GM12878 (cell line): ENCODE data around the gene DISP2. TPM values are rescaled to one million over a fixed set of nuclear protein-coding genes. Genes with fewer than 3 reads are reported as not detected.

Experiments used
- BRCA1 ChIP-seq: IDR thresholded peaks from 2 replicates; pipeline ENCODE4 v1.6.1; 2011; ENCODE audit warnings: low read depth, low read length, improper control_type of control experiment
- CBFB ChIP-seq: IDR thresholded peaks from 2 replicates; pipeline ENCODE4 v1.6.1; 2016; ENCODE audit warnings: antibody characterized with exemption, low read depth
- CREB1 ChIP-seq: IDR thresholded peaks from 2 replicates; pipeline ENCODE4 v1.6.1; 2012; ENCODE audit warnings: low read depth, mild to moderate bottlenecking, inconsistent platforms
- GABPA ChIP-seq: IDR thresholded peaks from 2 replicates; pipeline ENCODE4 v1.6.1; 2014; ENCODE audit warnings: antibody characterized with exemption, low read depth, mild to moderate bottlenecking, inconsistent platforms
- HDAC2 ChIP-seq: fragments of 200-600 bp; sonication (generic); IDR thresholded peaks from 2 replicates; pipeline ENCODE4 v1.6.1; 2017
- HDAC6 ChIP-seq: fragments of 200-600 bp; sonication (generic); IDR thresholded peaks from one replicate; pipeline ENCODE4 v1.8.0; 2017; ENCODE audit warnings: antibody characterized with exemption; ENCODE audit not compliant: unreplicated experiment
- JUND ChIP-seq: IDR thresholded peaks from 2 replicates; pipeline ENCODE4 v1.6.1; 2012; ENCODE audit warnings: low read depth, mild to moderate bottlenecking, low read length, improper control_type of control experiment, moderate library complexity
- MEF2A ChIP-seq: IDR thresholded peaks from 2 replicates; pipeline ENCODE4 v1.6.1; 2011; ENCODE audit warnings: low read depth, mild to moderate bottlenecking, low read length, moderate library complexity; ENCODE audit not compliant: insufficient read depth
- NBN ChIP-seq: fragments of 450-650 bp; IDR thresholded peaks from 2 replicates; pipeline ENCODE4 v1.6.1; 2016
- POLR2A ChIP-seq: IDR thresholded peaks from 2 replicates; pipeline ENCODE4 v1.6.1; 2011; ENCODE audit warnings: low read depth, mild to moderate bottlenecking, low read length
- POLR2AphosphoS5 ChIP-seq: IDR thresholded peaks from 2 replicates; pipeline ENCODE4 v1.6.1; 2011; ENCODE audit warnings: mild to moderate bottlenecking, low read length, inconsistent platforms
- RBBP5 ChIP-seq: fragments of 200-600 bp; sonication (generic); conservative IDR thresholded peaks from 2 replicates; pipeline ENCODE4 v1.6.1; 2016
- RELA ChIP-seq: fragments of 450-650 bp; IDR thresholded peaks from 2 replicates; pipeline ENCODE4 v1.8.0; 2014; ENCODE audit warnings: borderline replicate concordance; ENCODE audit not compliant: partially characterized antibody
- SIN3A ChIP-seq: IDR thresholded peaks from 2 replicates; pipeline ENCODE4 v1.6.1; 2012; ENCODE audit warnings: low read depth, low read length, improper control_type of control experiment
- STAT3 ChIP-seq: IDR thresholded peaks from 2 replicates; pipeline ENCODE4 v1.6.1; 2011; ENCODE audit warnings: low read depth, low read length, improper control_type of control experiment
- ZNF24 ChIP-seq: fragments of 450-650 bp; IDR thresholded peaks from 2 replicates; pipeline ENCODE4 v1.6.1; 2017; ENCODE audit warnings: antibody characterized with exemption, mild to moderate bottlenecking
- ZSCAN29 ChIP-seq: fragments of 450-650 bp; IDR thresholded peaks from 2 replicates; pipeline ENCODE4 v1.6.1; 2017; ENCODE audit warnings: mild to moderate bottlenecking, moderate library complexity
- polyA plus RNA-seq, 11 experiments: library from polyadenylated mRNA; depleted of rRNA in 4 of 11; unstranded in 6 of 11; stranded (reverse) in 5 of 11; fragments of >200 nt; fragmentation: Nextera tagmentation in 4 of 11; fragmentation: Illumina TruSeq in 1 of 11; extraction: Ambion mirVana in 4 of 11; extraction: Trizol in 1 of 11; gene quantifications; 1 replicate in 1 of 11; 2 replicates in 10 of 11; pipeline versions ENCODE4 v1.2.1 to v1.2.3, GENCODE V29; 2011 to 2016; ENCODE audit warnings: inconsistent platforms in 2 of 11, missing spikeins in 2 of 11, low read depth in 1 of 11
- total RNA-seq, 4 experiments: library from RNA; depleted of rRNA in 3 of 4; stranded (reverse); fragments of >200 nt in 3 of 4; fragmentation: Illumina TruSeq in 1 of 4; extraction: Trizol in 1 of 4; gene quantifications; 2 replicates each; pipeline versions ENCODE4 v1.2.1 to v1.2.3, GENCODE V29; 2013 to 2021
- TF ChIP-seq, protein P1 (sequence below): IDR thresholded peaks from 2 replicates; pipeline ENCODE4 v1.6.1; 2011; ENCODE audit warnings: mild to moderate bottlenecking, low read depth, low read length, moderate library complexity; ENCODE audit not compliant: insufficient replicate concordance
- TF ChIP-seq, protein P2 (sequence below): fragments of 450-650 bp; IDR thresholded peaks from 2 replicates; pipeline ENCODE4 v1.6.1; 2017; ENCODE audit warnings: borderline replicate concordance
- TF ChIP-seq, protein P3 (sequence below): IDR thresholded peaks from 2 replicates; pipeline ENCODE4 v1.6.1; 2012; ENCODE audit warnings: low read depth, low read length, improper control_type of control experiment
- TF ChIP-seq, protein P4 (sequence below): fragments of 450-650 bp; IDR thresholded peaks from 2 replicates; pipeline ENCODE4 v1.6.1; 2018; ENCODE audit warnings: borderline replicate concordance, mild to moderate bottlenecking; ENCODE audit not compliant: partially characterized antibody
- TF ChIP-seq, protein P5 (sequence below): IDR thresholded peaks from 2 replicates; pipeline ENCODE4 v1.6.1; 2012; ENCODE audit warnings: mild to moderate bottlenecking, low read depth, low read length

The DISP2 gene
- total and polyA plus RNA-seq, 10 of the 15 experiments (the other 5 are each of a cell fraction or from before 2014, with no cell fraction given) = under 0.01 to 0.20 (median 0.12) TPM; not detected in 7

DNA sequence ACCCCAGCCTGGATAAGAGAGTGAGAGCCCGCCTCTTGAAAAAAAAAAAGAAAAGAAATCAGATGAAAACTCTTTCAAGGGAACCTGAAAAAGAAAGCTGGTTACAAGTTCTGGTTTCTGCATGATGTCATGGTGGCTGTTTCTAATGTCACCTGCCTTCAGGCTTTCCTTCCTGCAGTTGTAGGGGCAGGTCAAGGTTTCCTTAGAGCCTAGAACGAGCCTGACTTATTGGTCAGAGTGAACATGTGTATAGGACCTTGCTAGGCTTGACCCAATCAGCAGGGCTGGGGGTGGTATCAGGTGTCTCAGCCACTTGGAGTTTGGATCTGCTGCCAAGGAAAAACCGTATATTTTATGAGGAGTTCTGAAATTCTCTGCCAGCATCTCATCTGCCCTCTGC is 51.3 kb downstream of the DISP2 start (continued):
- TF ChIP-seq CBFB (no peak), ZNF24 (no peak), BRCA1 (no peak), POLR2A (no peak), ZSCAN29 (no peak), STAT3 (no peak), POLR2AphosphoS5 (no peak), CREB1 (peak; percentile 88), RBBP5 (no peak), HDAC6 (no peak), SIN3A (no peak), GABPA (peak; percentile 36; the same call in 1 of the 2 replicates), RELA (no peak), MEF2A (no peak), HDAC2 (no peak), JUND (no peak), NBN (no peak)
- TF ChIP-seq, protein P1, sequence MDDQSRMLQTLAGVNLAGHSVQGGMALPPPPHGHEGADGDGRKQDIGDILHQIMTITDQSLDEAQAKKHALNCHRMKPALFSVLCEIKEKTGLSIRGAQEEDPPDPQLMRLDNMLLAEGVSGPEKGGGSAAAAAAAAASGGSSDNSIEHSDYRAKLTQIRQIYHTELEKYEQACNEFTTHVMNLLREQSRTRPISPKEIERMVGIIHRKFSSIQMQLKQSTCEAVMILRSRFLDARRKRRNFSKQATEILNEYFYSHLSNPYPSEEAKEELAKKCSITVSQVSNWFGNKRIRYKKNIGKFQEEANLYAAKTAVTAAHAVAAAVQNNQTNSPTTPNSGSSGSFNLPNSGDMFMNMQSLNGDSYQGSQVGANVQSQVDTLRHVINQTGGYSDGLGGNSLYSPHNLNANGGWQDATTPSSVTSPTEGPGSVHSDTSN = no peak
- TF ChIP-seq, protein P2, sequence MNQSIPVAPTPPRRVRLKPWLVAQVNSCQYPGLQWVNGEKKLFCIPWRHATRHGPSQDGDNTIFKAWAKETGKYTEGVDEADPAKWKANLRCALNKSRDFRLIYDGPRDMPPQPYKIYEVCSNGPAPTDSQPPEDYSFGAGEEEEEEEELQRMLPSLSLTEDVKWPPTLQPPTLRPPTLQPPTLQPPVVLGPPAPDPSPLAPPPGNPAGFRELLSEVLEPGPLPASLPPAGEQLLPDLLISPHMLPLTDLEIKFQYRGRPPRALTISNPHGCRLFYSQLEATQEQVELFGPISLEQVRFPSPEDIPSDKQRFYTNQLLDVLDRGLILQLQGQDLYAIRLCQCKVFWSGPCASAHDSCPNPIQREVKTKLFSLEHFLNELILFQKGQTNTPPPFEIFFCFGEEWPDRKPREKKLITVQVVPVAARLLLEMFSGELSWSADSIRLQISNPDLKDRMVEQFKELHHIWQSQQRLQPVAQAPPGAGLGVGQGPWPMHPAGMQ = no peak
- TF ChIP-seq, protein P3, sequence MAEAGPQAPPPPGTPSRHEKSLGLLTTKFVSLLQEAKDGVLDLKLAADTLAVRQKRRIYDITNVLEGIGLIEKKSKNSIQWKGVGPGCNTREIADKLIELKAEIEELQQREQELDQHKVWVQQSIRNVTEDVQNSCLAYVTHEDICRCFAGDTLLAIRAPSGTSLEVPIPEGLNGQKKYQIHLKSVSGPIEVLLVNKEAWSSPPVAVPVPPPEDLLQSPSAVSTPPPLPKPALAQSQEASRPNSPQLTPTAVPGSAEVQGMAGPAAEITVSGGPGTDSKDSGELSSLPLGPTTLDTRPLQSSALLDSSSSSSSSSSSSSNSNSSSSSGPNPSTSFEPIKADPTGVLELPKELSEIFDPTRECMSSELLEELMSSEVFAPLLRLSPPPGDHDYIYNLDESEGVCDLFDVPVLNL = no peak
- TF ChIP-seq, protein P4, sequence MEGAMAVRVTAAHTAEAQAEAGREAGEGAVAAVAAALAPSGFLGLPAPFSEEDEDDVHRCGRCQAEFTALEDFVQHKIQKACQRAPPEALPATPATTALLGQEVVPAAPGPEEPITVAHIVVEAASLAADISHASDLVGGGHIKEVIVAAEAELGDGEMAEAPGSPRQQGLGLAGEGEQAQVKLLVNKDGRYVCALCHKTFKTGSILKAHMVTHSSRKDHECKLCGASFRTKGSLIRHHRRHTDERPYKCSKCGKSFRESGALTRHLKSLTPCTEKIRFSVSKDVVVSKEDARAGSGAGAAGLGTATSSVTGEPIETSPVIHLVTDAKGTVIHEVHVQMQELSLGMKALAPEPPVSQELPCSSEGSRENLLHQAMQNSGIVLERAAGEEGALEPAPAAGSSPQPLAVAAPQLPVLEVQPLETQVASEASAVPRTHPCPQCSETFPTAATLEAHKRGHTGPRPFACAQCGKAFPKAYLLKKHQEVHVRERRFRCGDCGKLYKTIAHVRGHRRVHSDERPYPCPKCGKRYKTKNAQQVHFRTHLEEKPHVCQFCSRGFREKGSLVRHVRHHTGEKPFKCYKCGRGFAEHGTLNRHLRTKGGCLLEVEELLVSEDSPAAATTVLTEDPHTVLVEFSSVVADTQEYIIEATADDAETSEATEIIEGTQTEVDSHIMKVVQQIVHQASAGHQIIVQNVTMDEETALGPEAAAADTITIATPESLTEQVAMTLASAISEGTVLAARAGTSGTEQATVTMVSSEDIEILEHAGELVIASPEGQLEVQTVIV = no peak
- TF ChIP-seq, protein P5, sequence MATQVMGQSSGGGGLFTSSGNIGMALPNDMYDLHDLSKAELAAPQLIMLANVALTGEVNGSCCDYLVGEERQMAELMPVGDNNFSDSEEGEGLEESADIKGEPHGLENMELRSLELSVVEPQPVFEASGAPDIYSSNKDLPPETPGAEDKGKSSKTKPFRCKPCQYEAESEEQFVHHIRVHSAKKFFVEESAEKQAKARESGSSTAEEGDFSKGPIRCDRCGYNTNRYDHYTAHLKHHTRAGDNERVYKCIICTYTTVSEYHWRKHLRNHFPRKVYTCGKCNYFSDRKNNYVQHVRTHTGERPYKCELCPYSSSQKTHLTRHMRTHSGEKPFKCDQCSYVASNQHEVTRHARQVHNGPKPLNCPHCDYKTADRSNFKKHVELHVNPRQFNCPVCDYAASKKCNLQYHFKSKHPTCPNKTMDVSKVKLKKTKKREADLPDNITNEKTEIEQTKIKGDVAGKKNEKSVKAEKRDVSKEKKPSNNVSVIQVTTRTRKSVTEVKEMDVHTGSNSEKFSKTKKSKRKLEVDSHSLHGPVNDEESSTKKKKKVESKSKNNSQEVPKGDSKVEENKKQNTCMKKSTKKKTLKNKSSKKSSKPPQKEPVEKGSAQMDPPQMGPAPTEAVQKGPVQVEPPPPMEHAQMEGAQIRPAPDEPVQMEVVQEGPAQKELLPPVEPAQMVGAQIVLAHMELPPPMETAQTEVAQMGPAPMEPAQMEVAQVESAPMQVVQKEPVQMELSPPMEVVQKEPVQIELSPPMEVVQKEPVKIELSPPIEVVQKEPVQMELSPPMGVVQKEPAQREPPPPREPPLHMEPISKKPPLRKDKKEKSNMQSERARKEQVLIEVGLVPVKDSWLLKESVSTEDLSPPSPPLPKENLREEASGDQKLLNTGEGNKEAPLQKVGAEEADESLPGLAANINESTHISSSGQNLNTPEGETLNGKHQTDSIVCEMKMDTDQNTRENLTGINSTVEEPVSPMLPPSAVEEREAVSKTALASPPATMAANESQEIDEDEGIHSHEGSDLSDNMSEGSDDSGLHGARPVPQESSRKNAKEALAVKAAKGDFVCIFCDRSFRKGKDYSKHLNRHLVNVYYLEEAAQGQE = no peak
